Right renal cortex interstitium (tissue), 3 donors: ENCODE measurements around the gene CLCNKA. TPM values are rescaled to one million over a fixed set of nuclear protein-coding genes. Genes with fewer than 3 reads are reported as not detected.
"Not testable (repeated sequence)": the region's sequence is repeated elsewhere in the genome, so short reads cannot be mapped to it uniquely, and the experiment has no call there.

Source experiments
- DNase-seq, 3 donors: peaks; one replicate each; pipeline ENCODE4 v3.0.0-alpha.2; 2013; ENCODE audit warnings: low read depth in 3 of 3, low spot score in 2 of 3
- polyA plus RNA-seq, 3 donors: library from polyadenylated mRNA; unstranded; fragments of 120-200 nt; gene quantifications; one replicate each; pipeline ENCODE4 v1.2.1, GENCODE V29; 2013; ENCODE audit not compliant: insufficient read length in 3 of 3

Gene CLCNKA
- 10 to 100 TPM; 13.0 to 15.8 (median 14.2) TPM for polyA plus RNA-seq

GRCh38 chr1:16021681-16022080 is at the start of gene CLCNKA:
Gene CLCNKA (plus strand): TSS chr1:16022036. CDS start chr1:16022620, 584 bp downstream.
- DNase-seq = no peak

GRCh38 chr1:15972409-15972808 is 49.4 kb upstream of the CLCNKA start:
- DNase-seq = no peak

- DNase-seq = no peak
Measured at GRCh38 chr1:15973772-15974171, 48.1 kb upstream of the CLCNKA start.

- DNase-seq = no peak
Measured at GRCh38 chr1:15974855-15975254, 47.0 kb upstream of the CLCNKA start.

GRCh38 chr1:15975358-15975804 is 46.5 kb upstream of the CLCNKA start:
- DNase-seq = peak in 1 of 3 donors; percentile 17

- peak; percentile 79 to 89 (median 87) for DNase-seq
Measured at GRCh38 chr1:15975805-15976680, 45.8 kb upstream of the CLCNKA start, which contains the start of gene ZBTB17. Gene ZBTB17 (minus strand): TSS chr1:15976101. CDS start chr1:15948495, 27,606 bp downstream.

GRCh38 chr1:15977947-15978346 is 43.9 kb upstream of the CLCNKA start:
- not testable (repeated sequence) for DNase-seq

GRCh38 chr1:15981679-15982078 is 40.2 kb upstream of the CLCNKA start:
- no peak for DNase-seq

- DNase-seq = no peak
Measured at GRCh38 chr1:15983275-15983674, 38.6 kb upstream of the CLCNKA start.

GRCh38 chr1:15985611-15986297 is 36.1 kb upstream of the CLCNKA start:
- no peak for DNase-seq

- no peak for DNase-seq
Measured at GRCh38 chr1:15988856-15989736, 32.7 kb upstream of the CLCNKA start.

- DNase-seq = no peak
Measured at GRCh38 chr1:15989776-15990175, 32.1 kb upstream of the CLCNKA start.

GRCh38 chr1:15991427-15992186 is 30.2 kb upstream of the CLCNKA start:
- DNase-seq = no peak

- no peak for DNase-seq
Measured at GRCh38 chr1:15992187-15992553, 29.7 kb upstream of the CLCNKA start.

GRCh38 chr1:15992582-15993500 is 29.0 kb upstream of the CLCNKA start:
- no peak for DNase-seq

- no peak for DNase-seq
Measured at GRCh38 chr1:15993666-15994065, 28.2 kb upstream of the CLCNKA start.

GRCh38 chr1:15994081-15994480 is 27.8 kb upstream of the CLCNKA start:
- no peak for DNase-seq

- no peak for DNase-seq
Measured at GRCh38 chr1:15994590-15995351, 27.1 kb upstream of the CLCNKA start.
